HG03558 (cell line): ENCODE measurements around the gene BACE1-AS.

ENCODE experiments used
- ATAC-seq: cut with Tn5 transposase; IDR thresholded peaks from one replicate; pipeline ENCODE4 v1.9.1; 2021; ENCODE audit warnings: moderate number of reproducible peaks; ENCODE audit not compliant: unreplicated experiment; ENCODE audit errors: extremely low read depth

Gene BACE1-AS

DNA sequence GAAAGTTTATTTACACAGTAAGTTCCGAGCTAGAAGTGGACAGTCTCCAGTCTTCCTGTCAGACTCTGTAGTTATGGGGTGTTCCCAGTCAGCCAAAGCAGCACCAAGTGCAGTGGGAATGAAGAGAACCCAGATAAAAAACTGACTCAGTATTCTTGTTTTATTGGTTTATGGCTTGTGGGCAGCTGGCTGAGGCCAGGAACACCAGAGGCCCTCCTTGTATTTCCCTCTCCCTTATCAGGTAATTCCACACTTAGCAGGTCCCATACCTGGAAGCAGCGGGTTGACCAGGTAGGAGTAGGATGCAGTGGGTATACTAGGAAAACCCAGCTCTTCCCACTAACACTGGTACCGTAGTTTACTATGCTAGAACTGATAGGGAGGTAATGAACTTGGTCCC lies 3.5 kb upstream of the BACE1-AS start:
- ATAC-seq: no peak

DNA sequence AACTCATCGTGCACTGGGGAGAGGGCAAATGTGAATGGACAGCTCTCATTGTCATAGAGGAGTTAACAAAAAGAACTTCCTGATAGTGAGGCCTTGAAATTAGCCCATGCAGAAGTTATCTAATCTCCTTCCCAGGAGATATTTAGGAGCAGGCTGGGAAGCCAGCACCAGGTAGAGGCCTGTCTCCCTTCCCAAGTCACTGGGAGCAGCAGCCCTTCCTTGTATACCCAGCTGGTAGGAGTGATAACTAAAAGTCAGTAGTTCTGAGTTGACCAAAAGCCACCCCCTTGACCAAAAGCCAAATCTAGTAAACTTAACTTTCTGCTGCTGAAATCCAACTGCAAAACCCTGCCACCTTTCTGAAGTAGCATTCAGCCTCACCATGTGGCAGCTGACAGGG lies 1.4 kb upstream of the BACE1-AS start:
- ATAC-seq: no peak

DNA sequence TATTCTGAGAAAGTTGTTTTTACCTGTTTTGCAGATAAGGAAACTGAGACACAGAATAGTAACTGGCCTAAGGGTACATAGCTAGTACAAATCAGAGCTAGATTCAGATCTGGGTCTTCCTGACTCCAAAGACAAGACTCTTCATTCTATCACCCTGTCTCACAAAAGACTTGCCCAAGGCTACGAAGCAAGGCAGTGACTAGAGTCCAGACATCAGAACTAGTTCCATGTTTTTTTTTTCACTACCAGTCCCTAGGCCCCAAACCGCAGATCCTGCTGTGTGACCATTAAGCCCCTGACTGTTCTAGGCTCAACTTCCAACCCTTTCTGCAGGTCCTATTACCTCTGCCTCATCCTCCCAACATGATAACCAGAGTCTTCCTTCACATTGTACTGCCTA lies 1.5 kb downstream of the BACE1-AS start:
- no peak for ATAC-seq

DNA sequence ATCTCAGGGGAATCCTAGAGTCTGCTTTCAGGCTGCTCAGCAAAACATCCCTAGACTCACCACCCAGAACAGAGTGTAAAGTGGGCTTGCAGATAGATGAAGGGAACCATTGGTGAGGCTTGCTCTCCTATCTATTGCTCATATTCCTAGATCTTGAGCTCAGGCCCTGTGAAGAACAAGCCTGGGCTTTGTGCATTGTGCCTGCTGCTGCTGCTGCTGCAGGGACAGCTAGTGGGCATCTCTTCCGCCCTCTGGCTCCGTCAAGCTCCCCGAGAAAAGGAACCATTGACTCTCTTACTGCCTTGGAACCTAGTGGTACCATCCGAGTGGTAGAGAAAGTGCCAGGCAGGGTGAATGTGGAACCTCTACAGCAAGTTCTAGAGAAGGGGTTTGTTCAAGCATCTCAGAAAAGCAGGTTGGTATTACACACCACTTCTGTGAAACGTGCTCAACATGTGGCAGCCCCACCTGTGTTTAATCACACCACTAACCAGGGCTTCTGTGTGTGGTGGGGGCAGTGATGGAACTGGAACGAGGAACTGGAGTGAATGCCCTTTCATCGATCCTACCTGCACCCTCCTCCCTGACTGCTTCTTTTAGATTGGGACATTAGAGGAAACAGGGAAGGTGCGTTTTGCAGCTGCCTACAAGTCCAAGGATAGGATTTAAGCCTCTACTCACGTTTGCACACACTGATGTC lies 4.4 kb downstream of the BACE1-AS start:
- no peak for ATAC-seq

DNA sequence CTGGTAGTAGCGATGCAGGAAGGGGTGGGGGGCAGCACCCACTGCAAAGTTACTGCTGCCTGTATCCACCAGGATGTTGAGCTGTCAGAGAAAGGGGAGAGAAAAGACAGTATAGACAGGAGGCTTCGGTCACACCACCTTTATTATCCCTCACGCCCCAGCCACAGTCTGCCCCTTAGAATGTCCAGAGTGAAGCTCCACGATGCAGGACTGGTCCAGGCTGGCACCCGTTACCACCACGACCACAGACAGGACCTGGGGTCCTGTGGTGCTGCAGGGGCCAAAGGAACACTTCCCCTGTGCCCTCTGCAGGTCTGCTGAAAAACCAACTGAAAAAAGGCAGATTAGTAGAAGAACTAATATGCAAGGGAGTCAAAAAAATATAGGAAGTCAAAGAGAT lies 5.7 kb downstream of the BACE1-AS start:
- ATAC-seq: no peak

DNA sequence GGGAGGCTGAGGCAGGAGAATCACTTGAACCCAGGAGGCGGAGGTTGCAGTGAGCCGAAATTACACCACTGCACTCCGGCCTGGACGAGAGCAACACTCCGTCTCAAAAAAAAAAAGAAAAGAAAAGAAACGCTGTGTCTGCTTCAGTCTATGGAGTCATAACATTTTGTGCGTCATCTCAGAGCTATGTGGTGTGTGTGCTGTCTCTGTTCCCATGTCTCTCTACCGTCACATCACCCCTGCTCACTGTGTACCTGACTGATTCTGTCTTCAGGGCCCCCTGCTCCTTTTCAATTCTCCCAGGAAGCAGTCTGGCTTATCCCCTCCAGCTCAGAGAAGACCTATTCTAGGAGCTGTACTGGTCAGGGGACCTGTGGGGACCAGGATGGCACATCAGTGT lies 7.0 kb downstream of the BACE1-AS start:
- no peak for ATAC-seq

DNA sequence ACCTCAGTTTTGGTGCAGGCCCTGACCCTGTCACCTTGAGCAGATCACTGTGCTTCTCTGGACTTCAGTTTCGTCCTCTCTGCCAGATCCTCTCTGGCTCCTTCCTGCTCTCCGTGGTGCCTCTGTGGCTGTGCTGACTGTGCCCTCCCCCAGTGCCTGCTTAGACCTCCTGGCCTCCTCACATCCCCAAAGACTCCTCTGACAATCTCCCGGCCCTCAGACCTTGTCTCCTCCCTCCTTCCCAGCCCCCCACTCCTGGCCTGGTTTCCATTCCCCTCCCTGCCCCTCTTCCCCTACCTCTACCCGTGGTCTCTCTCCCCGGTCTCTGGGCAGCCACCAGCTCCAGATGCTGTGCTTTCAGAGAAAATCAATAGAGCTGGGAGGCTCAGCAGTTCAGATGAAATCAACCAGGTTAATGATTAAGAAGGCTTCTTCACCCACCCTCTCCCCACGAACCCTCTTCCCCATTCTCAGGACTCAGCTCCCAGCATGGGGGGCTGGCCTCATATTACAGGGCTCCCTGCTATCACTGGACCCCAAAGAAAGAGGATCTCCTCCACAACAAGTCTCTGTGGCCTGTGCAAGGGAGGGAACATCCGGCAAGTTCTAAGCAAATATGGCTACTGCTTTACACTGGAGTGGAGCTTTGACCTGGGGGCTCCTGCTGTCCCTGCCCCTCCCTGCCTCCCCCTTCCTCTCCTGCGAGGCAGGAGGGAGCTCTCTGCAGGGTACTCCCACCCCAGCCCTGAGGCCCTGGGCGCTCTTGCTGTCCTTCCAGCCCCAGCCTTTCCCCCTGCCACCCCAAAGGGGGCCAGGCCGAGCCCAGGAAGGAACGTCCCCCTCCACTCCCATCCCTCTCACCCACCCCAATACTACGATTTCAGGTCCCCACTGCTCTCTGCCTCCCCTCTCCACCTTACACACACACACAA lies 8.5 kb downstream of the BACE1-AS start:
- ATAC-seq: no peak

DNA sequence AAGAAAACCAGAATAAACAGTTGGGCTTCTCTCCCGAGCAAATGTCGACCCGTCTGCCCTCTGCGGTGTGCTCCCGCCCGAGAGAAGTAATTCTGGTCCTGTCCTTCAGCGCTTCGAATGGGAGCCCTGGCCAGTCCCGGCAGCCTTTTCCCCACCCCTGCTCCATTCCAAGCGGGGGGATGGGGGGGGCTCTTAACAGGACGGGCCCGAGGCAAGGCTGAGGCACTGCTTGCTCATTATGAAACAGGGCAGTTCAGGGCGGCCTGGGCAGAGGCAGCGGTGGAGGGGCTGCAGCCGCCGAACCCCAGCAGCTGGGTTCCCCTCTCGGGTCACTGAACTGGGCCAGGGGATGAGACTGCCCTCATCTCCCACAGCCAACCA lies 9.1 kb downstream of the BACE1-AS start:
- ATAC-seq: no peak

DNA sequence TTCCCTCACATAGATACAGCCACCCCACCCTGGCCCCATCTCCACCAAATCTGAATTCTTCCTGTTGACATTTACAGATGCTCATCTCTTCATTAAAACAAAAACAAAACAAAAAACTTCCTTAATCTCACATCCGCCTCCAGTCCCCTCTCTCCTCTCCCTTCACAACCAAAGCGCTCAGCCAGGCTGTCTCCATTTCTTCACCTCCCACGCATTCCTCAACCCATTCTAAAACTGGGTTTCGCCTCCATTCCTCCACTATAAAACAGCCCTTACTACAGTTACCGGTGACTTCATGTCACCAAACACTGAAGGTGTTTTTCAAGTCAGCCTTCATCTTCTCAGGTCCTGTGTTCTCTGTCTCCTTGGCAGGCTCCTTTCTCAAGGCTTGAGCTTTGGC lies 9.6 kb downstream of the BACE1-AS start:
- ATAC-seq: no peak

DNA sequence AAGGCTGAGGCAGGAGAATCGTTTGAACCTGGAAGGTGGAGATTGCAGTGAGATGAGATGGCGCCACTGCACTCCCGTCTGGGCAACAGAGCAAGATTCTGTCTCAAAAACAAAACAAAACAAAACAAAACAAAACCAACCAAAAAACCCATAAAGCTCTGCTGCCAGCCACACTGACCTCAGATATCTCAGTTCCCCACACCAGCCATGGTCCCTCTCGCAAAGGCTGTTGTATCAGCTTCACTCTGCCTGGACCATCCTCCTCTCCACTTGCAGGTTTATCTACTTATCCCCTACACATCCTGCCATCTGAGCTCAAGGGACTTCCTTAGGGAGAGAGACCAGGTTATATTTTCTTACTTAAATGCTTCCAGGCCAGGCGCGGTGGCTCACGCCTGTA lies 11.1 kb downstream of the BACE1-AS start:
- ATAC-seq: no peak

DNA sequence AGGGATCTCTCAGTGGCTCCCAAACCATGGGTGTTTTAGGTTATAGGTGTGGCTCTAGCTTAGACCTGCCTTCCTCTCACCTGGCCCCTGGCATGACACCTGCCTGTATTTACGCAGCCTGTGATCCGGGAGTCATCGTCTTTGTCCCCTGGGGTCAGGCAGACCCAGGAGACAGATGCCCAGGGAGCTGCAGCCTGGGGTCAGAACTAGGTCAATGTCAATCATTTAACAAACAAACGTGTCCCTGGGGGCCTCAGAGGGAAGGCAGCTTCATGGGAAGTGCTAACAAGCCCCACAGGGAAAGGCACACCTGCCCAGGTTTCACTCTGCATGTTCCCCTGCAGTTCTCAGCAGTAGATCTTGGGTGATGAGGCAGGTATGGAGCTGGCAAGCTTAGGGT lies 12.0 kb downstream of the BACE1-AS start:
- ATAC-seq: no peak

DNA sequence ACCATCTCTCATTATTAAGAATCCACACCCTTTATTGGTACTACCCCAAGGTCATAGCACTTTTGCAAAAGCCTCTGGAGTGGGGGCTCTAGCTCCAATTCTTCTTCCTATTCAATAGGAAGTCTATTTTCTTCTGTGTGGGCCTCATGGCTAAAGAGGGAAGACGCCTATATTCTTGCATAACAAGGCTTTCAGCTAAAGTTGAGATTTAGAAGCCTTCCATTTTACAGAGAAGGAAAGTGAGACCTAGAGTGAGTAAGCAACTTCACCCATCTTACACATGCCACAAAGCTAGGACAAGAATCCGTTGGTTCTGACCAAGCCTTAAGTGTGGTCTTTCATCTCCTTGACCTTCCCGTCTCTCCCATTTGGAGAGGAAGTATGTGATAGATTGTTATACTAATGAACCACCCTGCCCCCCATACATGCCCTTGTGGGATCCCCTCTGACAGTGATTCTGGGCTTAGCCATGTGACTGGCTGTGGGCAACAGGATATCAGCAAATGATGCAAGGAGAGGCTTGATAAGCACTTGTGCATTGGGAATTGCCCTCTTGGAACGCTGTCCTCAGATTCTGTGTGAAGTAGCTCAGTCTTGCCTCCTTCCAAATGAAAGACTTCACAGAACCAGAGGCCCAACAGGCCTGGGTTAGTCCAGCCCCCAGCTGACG lies 12.6 kb downstream of the BACE1-AS start:
- no peak for ATAC-seq

DNA sequence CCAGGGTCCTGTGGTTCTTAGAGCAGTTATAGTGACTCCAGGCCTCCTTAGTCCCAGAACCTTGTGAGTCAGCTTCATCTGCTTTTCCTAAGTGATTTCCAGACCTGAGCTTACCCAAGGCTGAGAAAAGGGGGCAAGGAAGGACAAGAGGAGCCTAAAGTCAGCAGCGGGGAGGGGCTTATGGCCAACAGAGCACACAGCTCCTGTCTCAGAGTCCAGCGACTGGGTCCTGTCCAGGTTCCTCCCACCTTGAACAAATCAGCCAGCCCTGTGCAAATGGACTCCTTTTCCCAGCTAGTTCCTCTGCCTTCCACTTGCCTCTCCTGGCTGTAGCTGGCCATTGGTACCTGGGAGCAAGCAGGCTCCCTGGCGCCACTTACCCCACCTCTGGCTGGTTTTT lies 14.0 kb downstream of the BACE1-AS start:
- ATAC-seq: no peak

DNA sequence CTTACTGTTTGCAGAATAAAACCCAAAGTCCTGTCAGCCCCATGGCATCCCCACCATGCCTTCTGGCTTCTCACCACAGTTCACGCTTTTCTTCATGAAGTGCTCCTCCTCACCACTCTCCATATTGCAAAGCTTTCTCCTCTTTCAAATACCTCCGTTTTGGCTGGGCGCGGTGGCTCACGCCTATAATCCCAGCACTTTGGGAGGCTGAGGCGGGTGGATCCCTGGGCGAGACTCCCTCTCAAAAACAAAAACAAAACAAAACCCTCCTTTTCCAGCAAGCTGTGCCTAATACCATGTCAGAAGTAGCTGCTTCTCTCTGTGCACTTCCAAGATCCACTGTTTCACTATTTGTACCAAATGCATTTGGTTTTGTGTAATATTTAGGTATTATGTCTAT lies 18.2 kb downstream of the BACE1-AS start:
- ATAC-seq: no peak

DNA sequence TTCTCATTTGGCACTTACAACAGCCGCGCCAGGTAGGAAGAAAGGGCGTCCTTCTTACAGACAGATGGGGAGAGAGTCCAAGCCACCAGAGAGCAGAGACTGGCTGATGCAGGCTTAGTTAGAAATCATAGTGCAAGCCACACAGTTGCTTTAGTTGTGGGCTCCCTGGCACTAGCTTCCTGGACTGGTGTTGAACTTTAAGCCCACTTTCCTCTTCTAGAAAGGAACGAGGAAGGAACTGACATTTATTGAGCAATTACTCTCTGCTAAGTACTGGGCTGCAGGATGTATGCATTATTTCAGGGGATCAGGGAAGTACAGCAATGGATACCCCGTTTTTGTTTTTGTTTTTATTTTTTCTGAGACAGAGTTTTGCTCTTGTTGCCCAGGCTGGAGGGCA lies 21.9 kb downstream of the BACE1-AS start:
- ATAC-seq: no peak

DNA sequence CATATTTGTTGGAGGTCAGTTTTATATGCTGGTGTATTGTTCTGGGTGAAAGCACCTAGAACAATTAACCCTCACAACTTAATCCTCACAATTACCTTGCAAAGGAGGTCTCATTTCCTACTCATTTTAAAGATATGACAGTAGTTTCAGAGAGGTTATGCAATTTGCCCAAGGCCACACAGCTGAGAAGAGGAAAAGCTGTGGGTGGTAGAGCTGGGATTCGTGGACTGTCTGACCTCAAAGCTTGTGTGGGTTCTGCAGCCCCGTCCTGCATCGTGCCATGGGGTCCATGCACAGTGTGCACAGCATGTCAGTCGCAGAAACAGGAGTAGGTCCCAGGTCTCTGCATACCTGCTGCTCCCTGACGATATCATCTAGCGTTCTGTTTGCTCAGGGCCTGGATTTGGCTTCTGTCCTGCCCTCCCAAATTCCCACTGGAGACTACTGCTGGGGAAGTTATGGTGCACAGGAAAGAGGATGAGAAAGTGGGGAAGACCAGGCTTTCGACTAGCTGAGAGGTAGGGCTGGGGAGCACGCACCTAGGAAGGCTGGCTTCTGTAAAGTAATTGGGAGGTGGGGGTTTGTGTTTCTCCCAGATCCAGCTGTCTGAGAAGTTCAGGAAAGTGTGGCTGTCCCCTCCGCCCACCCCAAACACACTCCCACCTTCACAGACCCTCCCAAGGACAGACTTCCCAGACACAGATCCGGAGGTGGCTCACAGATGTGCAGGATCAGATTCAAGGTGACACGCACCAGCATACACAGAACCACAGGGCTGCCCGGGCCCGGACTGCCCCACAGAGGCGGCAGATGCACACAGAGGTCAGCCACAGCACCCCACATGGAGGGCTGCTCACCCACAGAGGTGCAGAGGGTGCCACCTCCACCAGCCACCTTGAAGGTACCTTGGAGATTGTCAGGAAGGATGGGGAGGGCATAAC lies 23.0 kb downstream of the BACE1-AS start:
- ATAC-seq: no peak

DNA sequence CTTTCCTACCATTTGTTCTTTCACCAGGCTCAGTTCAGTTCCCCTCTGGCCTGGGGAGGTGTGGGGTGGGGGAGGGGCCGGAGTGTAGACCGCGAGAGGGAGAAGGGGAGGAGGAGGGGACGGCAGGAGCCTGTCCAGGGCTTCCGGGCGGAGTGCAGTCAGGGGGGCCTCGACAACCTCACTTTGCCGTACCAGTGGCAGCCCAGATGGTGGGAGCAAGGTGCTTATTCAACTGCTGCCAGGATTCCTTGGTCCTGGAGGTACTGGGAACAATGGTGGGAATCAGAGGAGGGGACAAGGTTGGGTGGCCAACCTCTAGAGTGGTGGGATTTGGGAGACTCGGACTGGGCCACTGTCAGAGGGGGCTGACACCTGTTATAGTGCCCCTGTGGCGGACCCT lies 23.7 kb downstream of the BACE1-AS start:
- no peak for ATAC-seq

DNA sequence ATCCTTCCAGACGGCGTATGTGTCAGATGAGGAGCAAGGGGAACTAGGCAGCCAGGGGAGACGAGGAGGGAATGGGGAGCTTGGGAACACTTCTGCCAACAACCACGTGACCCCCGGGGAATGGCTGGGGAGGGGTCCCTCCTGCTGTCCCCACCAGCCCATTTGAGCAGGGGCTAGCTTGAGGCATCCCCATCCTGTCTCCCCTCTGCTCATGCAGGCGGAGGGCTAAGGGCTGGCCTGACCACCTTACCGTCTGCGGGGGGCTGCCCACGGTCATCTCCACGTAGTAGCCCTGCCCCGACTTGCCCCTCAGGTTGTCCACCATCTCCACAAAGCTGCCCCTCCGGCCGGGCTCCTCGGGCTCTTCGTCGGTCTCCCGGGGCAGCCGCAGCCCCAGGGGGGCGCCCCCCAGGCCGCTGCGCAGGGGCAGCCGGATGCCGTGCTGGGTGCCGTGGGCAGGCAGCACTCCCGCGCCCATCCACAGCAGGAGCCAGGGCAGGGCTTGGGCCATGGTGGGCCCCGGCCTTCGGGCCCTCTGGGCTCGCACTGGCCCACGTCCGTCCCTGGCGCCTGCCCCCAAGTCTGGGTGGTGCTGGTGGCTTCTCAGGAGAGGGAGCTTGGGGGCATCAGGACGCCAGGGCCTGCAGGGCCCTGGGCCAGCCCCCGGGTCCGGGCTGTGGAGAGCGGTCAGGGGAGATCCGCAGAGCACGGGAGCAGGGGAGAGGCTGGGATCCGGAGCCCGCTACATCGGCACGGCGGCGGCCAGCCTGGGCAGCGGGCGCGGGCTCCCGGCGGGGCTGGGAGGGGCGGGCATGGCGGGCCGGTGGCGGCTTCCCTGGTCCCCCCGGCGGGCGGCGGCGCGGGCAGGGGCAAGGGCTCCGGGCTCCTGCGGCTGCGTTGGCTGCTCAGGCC lies 24.4 kb downstream of the BACE1-AS start:
- no peak for ATAC-seq
